Measurements from ENCODE around the gene FAM25G.
"Not testable (repeated sequence)": the region's sequence is repeated elsewhere in the genome, so short reads cannot be mapped to it uniquely, and the experiment has no call there.

The FAM25G gene

GRCh38 chr10:47491600-47491999, at the start of gene FAM25G:
FAM25G (minus strand) TSS chr10:47491700; CDS start chr10:47491674, 26 bp downstream.
- not testable (repeated sequence) for DNase-seq

- DNase-seq = not testable (repeated sequence)
Measured at GRCh38 chr10:47536430-47536829, 44.9 kb upstream of the FAM25G start.

- DNase-seq = not testable (repeated sequence)
Measured at GRCh38 chr10:47523475-47523874, 32.0 kb upstream of the FAM25G start, which contains the start of gene AGAP9. AGAP9 (minus strand) TSS chr10:47523638; CDS start chr10:47523526, 112 bp downstream.

- not testable (repeated sequence) for DNase-seq
Measured at GRCh38 chr10:47502313-47502712, 10.8 kb upstream of the FAM25G start.

- DNase-seq = not testable (repeated sequence)
Measured at GRCh38 chr10:47494226-47494625, 2.7 kb upstream of the FAM25G start.

- not testable (repeated sequence) for DNase-seq
Measured at GRCh38 chr10:47489630-47490029, 1.9 kb downstream of the FAM25G start.

GRCh38 chr10:47485943-47486342, 5.6 kb downstream of the FAM25G start:
- DNase-seq = not testable (repeated sequence)

- DNase-seq = not testable (repeated sequence)
Measured at GRCh38 chr10:47484786-47485185, 6.7 kb downstream of the FAM25G start.

- DNase-seq = not testable (repeated sequence)
Measured at GRCh38 chr10:47483923-47484322, 7.6 kb downstream of the FAM25G start, which contains the start of gene ANXA8. ANXA8 (minus strand) TSS chr10:47484115; CDS start chr10:47483933, 182 bp downstream.

- DNase-seq = not testable (repeated sequence)
Measured at GRCh38 chr10:47482367-47482766, 9.1 kb downstream of the FAM25G start.

GRCh38 chr10:47481768-47482181, 9.7 kb downstream of the FAM25G start:
- not testable (repeated sequence) for DNase-seq

- not testable (repeated sequence) for DNase-seq
Measured at GRCh38 chr10:47481182-47481766, 10.2 kb downstream of the FAM25G start.

- DNase-seq = not testable (repeated sequence)
Measured at GRCh38 chr10:47480133-47480532, 11.4 kb downstream of the FAM25G start.

GRCh38 chr10:47478114-47478513, 13.4 kb downstream of the FAM25G start:
- not testable (repeated sequence) for DNase-seq

- DNase-seq = not testable (repeated sequence)
Measured at GRCh38 chr10:47477078-47477477, 14.4 kb downstream of the FAM25G start.

GRCh38 chr10:47475101-47475500, 16.4 kb downstream of the FAM25G start:
- not testable (repeated sequence) for DNase-seq

GRCh38 chr10:47473516-47473915, 18.0 kb downstream of the FAM25G start:
- not testable (repeated sequence) for DNase-seq

- not testable (repeated sequence) for DNase-seq
Measured at GRCh38 chr10:47472647-47473046, 18.9 kb downstream of the FAM25G start.

GRCh38 chr10:47472072-47472471, 19.4 kb downstream of the FAM25G start:
- not testable (repeated sequence) for DNase-seq

GRCh38 chr10:47468731-47469528, 22.6 kb downstream of the FAM25G start:
- DNase-seq = not testable (repeated sequence)

- not testable (repeated sequence) for DNase-seq
Measured at GRCh38 chr10:47467957-47468356, 23.5 kb downstream of the FAM25G start.

GRCh38 chr10:47467458-47467857, 24.0 kb downstream of the FAM25G start:
- DNase-seq = not testable (repeated sequence)

GRCh38 chr10:47465216-47465917, 26.1 kb downstream of the FAM25G start:
- DNase-seq = not testable (repeated sequence)
